H1 (cell line): ENCODE data around the gene CYP2W1. TPM values are rescaled to one million over a fixed set of nuclear protein-coding genes. Genes with fewer than 3 reads are reported as not detected.

Source experiments
- CTCF ChIA-PET: fragments of 300-600 bp; sonication (Branson Sonifier 250); formaldehyde crosslinking; loops from one replicate; lab custom pipeline; 2021; ENCODE audit not compliant: partially characterized antibody; lab: Charles Lee
- POLR2A ChIA-PET: fragments of 300-600 bp; sonication (Branson Sonifier 250); formaldehyde crosslinking; loops from one replicate; lab custom pipeline; 2021; ENCODE audit warnings: inconsistent platforms; ENCODE audit not compliant: partially characterized antibody; lab: Charles Lee
- DNase-seq, 2 experiments: peaks; one replicate each; pipeline versions ENCODE4 v3.0.0 to v3.0.0-alpha.2; 2010 to 2022; ENCODE audit warnings: low spot score in 2 of 2, low read depth in 1 of 2, mixed read lengths in 1 of 2
- FAIRE-seq: peaks from 2 replicates; lab custom pipeline; 2011; peaks lifted over from hg19 to GRCh38; lab: Jason Lieb, UNC
- H2AFZ ChIP-seq: 2 replicates; pipeline ENCODE4 v1.8.1; 2012; ENCODE audit warnings: low read length, inconsistent platforms
- H2AK5ac ChIP-seq: 2 replicates; pipeline ENCODE4 v1.6.1; 2013; ENCODE audit warnings: low read depth, low read length
- H2BK120ac ChIP-seq: replicated peaks from 2 replicates; pipeline ENCODE3; 2013; ENCODE audit warnings: low read depth, low read length, inconsistent platforms
- H2BK12ac ChIP-seq: 2 replicates; pipeline ENCODE4 v1.6.1; 2013; ENCODE audit warnings: low read depth, low read length
- H2BK15ac ChIP-seq: 2 replicates; pipeline ENCODE4 v1.6.1; 2013; ENCODE audit warnings: low read length
- H2BK20ac ChIP-seq: 2 replicates; pipeline ENCODE4 v1.6.1; 2013; ENCODE audit warnings: low read length
- H2BK5ac ChIP-seq: 2 replicates; pipeline ENCODE4 v1.6.1; 2013; ENCODE audit warnings: low read depth, low read length
- H3K14ac ChIP-seq: 2 replicates; pipeline ENCODE4 v1.6.1; 2013; ENCODE audit warnings: inconsistent platforms; ENCODE audit not compliant: insufficient read length
- H3K18ac ChIP-seq: 2 replicates; pipeline ENCODE4 v1.6.1; 2013; ENCODE audit warnings: low read length; ENCODE audit errors: extremely low read depth
- H3K23ac ChIP-seq: 2 replicates; pipeline ENCODE4 v1.6.1; 2013; ENCODE audit warnings: inconsistent platforms; ENCODE audit not compliant: insufficient read length
- H3K23me2 ChIP-seq: 2 replicates; pipeline ENCODE4 v1.6.1; 2013; ENCODE audit warnings: low read depth, low read length
- H3K27ac ChIP-seq: 2 replicates; pipeline ENCODE4 v1.6.1; 2011; ENCODE audit warnings: low read depth, low read length, inconsistent platforms
- H3K27me3 ChIP-seq, 4 experiments: replicated peaks in 1 of 4; 1 replicate in 1 of 4; 2 replicates in 3 of 4; pipeline versions ENCODE4 v1.6.1 to v1.8.1; 2011 to 2013; ENCODE audit warnings: low read length in 3 of 4, mild to moderate bottlenecking in 3 of 4, inconsistent platforms in 2 of 4, mixed read lengths in 2 of 4, moderate library complexity in 1 of 4; ENCODE audit not compliant: control insufficient read depth in 3 of 4, insufficient read depth in 3 of 4; ENCODE audit errors: extremely low read depth in 1 of 4
- H3K36me3 ChIP-seq, 4 experiments: 2 replicates each; pipeline versions ENCODE4 v1.6.1 to v1.8.1; 2011 to 2013; ENCODE audit warnings: mild to moderate bottlenecking in 4 of 4, low read length in 3 of 4, moderate library complexity in 2 of 4, control low read depth in 1 of 4, inconsistent platforms in 1 of 4; ENCODE audit not compliant: insufficient read depth in 4 of 4, control insufficient read depth in 2 of 4
- H3K4ac ChIP-seq: replicated peaks from 2 replicates; pipeline ENCODE3; 2013; ENCODE audit warnings: low read length, low read depth, mixed read lengths, inconsistent platforms; ENCODE audit not compliant: insufficient read length
- H3K4me1 ChIP-seq, 4 experiments: replicated peaks in 1 of 4; 1 replicate in 1 of 4; 2 replicates in 3 of 4; pipeline versions ENCODE4 v1.6.1 to v1.8.1; 2011 to 2013; ENCODE audit warnings: low read length in 3 of 4, inconsistent platforms in 2 of 4, mixed read lengths in 1 of 4; ENCODE audit not compliant: insufficient read depth in 4 of 4, control insufficient read depth in 3 of 4
- H3K4me2 ChIP-seq, 2 experiments: 2 replicates each; pipeline versions ENCODE4 v1.6.1 to v1.8.1; 2011 to 2013; ENCODE audit warnings: low read depth in 2 of 2, low read length in 2 of 2, control low read depth in 1 of 2, inconsistent platforms in 1 of 2, mild to moderate bottlenecking in 1 of 2; ENCODE audit not compliant: insufficient read depth in 1 of 2
- H3K4me3 ChIP-seq, 4 experiments: fragments of 200-600, 300-600 bp in 1 of 4; sonication (generic), shearing (Covaris generic), sonication (Bioruptor Twin) in 1 of 4; 2 replicates each; pipeline versions ENCODE4 v1.5.1 to v1.8.1; 2011 to 2016; ENCODE audit warnings: low read length in 4 of 4, low read depth in 3 of 4, control low read depth in 2 of 4, inconsistent platforms in 2 of 4, mild to moderate bottlenecking in 2 of 4, mixed read lengths in 1 of 4, moderate library complexity in 1 of 4; ENCODE audit not compliant: insufficient read depth in 2 of 4; ENCODE audit errors: extremely low read depth in 1 of 4
- H3K56ac ChIP-seq: replicated peaks from 2 replicates; pipeline ENCODE3; 2013; ENCODE audit warnings: low read depth, mild to moderate bottlenecking, mixed read lengths, low read length, inconsistent platforms; ENCODE audit not compliant: insufficient read length
- H3K79me1 ChIP-seq: 2 replicates; pipeline ENCODE4 v1.6.1; 2013; ENCODE audit warnings: low read depth, low read length, control low read depth
- H3K79me2 ChIP-seq, 2 experiments: 2 replicates each; pipeline versions ENCODE4 v1.6.1 to v1.8.1; 2012 to 2013; ENCODE audit warnings: low read length in 2 of 2, mild to moderate bottlenecking in 2 of 2, inconsistent platforms in 1 of 2; ENCODE audit not compliant: insufficient read depth in 2 of 2, control insufficient read depth in 1 of 2
- H3K9ac ChIP-seq, 4 experiments: replicated peaks in 1 of 4; 1 replicate in 1 of 4; 2 replicates in 3 of 4; pipeline versions ENCODE4 v1.6.1 to v1.8.1; 2011 to 2013; ENCODE audit warnings: low read depth in 3 of 4, low read length in 3 of 4, control low read depth in 2 of 4, mild to moderate bottlenecking in 2 of 4, moderate library complexity in 2 of 4, inconsistent platforms in 1 of 4; ENCODE audit errors: extremely low read depth in 1 of 4
- H3K9me3 ChIP-seq, 2 experiments: 2 replicates each; pipeline versions ENCODE4 v1.6.1 to v1.8.1; 2012 to 2013; ENCODE audit warnings: mild to moderate bottlenecking in 2 of 2, moderate library complexity in 2 of 2, control low read depth in 1 of 2, inconsistent platforms in 1 of 2, low read depth in 1 of 2, low read length in 1 of 2, mixed read lengths in 1 of 2; ENCODE audit not compliant: insufficient read depth in 2 of 2
- H4K20me1 ChIP-seq, 2 experiments: replicated peaks in 1 of 2; 2 replicates each; pipeline versions ENCODE3 to v1.8.1; 2011 to 2013; ENCODE audit warnings: inconsistent platforms in 2 of 2, low read length in 2 of 2, mild to moderate bottlenecking in 1 of 2; ENCODE audit not compliant: insufficient read depth in 2 of 2, control insufficient read depth in 1 of 2
- H4K5ac ChIP-seq: 2 replicates; pipeline ENCODE4 v1.6.1; 2013; ENCODE audit warnings: low read length, low read depth, mixed read lengths, inconsistent platforms; ENCODE audit not compliant: insufficient read length
- H4K8ac ChIP-seq: 2 replicates; pipeline ENCODE4 v1.8.0; 2013; ENCODE audit warnings: mild to moderate bottlenecking, moderate library complexity, low read length, inconsistent platforms; ENCODE audit not compliant: insufficient read depth; ENCODE audit errors: extremely low read depth
- H4K91ac ChIP-seq: replicated peaks from 2 replicates; pipeline ENCODE3; 2013; ENCODE audit warnings: low read length, mixed read lengths, inconsistent platforms; ENCODE audit not compliant: insufficient read length
- ATF2 ChIP-seq: IDR thresholded peaks from 2 replicates; pipeline ENCODE4 v1.6.1; 2012; ENCODE audit warnings: low read length, inconsistent platforms
- ATF3 ChIP-seq: IDR thresholded peaks from 2 replicates; pipeline ENCODE4 v1.6.1; 2011; ENCODE audit warnings: low read depth, mild to moderate bottlenecking, low read length; ENCODE audit not compliant: insufficient read depth
- CBX5 ChIP-seq: fragments of 300-800, 300-1000 bp; sonication (generic); IDR thresholded peaks from 2 replicates; pipeline ENCODE4 v1.7.1; 2016; ENCODE audit warnings: antibody characterized with exemption, low read length, low read depth
- CHD2 ChIP-seq: IDR thresholded peaks from 2 replicates; pipeline ENCODE4 v1.6.1; 2012; ENCODE audit warnings: low read length, improper control_type of control experiment
- E2F6 ChIP-seq: IDR thresholded peaks from 2 replicates; pipeline ENCODE4 v1.6.1; 2012; ENCODE audit warnings: inconsistent platforms
- NRF1 ChIP-seq: IDR thresholded peaks from 2 replicates; pipeline ENCODE4 v1.6.1; 2011; ENCODE audit warnings: mild to moderate bottlenecking, low read depth, low read length, improper control_type of control experiment
- SP2 ChIP-seq: IDR thresholded peaks from 2 replicates; pipeline ENCODE4 v1.6.1; 2012; ENCODE audit warnings: mild to moderate bottlenecking, low read length, inconsistent platforms
- YY1 ChIP-seq: IDR thresholded peaks from 2 replicates; pipeline ENCODE4 v1.6.1; 2011; ENCODE audit warnings: low read depth, mild to moderate bottlenecking, low read length
- WGBS, 2 experiments: shearing (Covaris generic) in 1 of 2; methylation state at CpG; one replicate each; pipeline versions ENCODE4 v1.1.6 to v1.1.7; 2013 to 2015; ENCODE audit warnings: low lambda C conversion rate in 2 of 2, mixed read lengths in 2 of 2, inconsistent platforms in 1 of 2, low coverage in 1 of 2, missing lambda C conversion rate in 1 of 2; ENCODE audit not compliant: insufficient replicate concordance in 2 of 2, insufficient coverage in 1 of 2, insufficient read length in 1 of 2; ENCODE audit errors: extremely low coverage in 1 of 2, missing lambda C conversion rate in 1 of 2; 5-methylcytosine and 5-hydroxymethylcytosine counted together
- polyA plus RNA-seq, 7 experiments: library from polyadenylated mRNA; depleted of rRNA in 3 of 7; stranded (reverse) in 5 of 7; unstranded in 2 of 7; fragments of >200 nt in 5 of 7; fragments of 200-250 nt in 2 of 7; gene quantifications; 1 replicate in 5 of 7; 2 replicates in 1 of 7; 4 replicates in 1 of 7; pipeline versions ENCODE4 v1.2.1 to v1.2.3, GENCODE V29; 2011 to 2013; ENCODE audit warnings: missing spikeins in 2 of 7, mixed read lengths in 2 of 7
- total RNA-seq: library from RNA; stranded (reverse); fragmentation: NEBNext Ultra II Directional; extraction: Animal tissue kit (Norgen Biotek cat#: 25700); gene quantifications from 2 replicates; pipeline ENCODE4 v1.2.1, GENCODE V29; 2021

CYP2W1 gene
- total and polyA plus RNA-seq, 2 of the 8 experiments (the other 6 are each of a cell fraction or from before 2014, with no cell fraction given), result not detected

GRCh38 chr7:999149-999879 lies 16.3 kb downstream of the CYP2W1 start:
- Histone ChIP-seq H4K91ac (no peak overlapping the region), H3K27ac (no peak overlapping the region)
- no peak for TF ChIP-seq SP2
- no peak for TF ChIP-seq ATF3
- no peak for TF ChIP-seq NRF1
- no peak for TF ChIP-seq CHD2
- no peak for TF ChIP-seq CBX5
- no peak for TF ChIP-seq YY1
- no peak for TF ChIP-seq E2F6
- no peak for TF ChIP-seq ATF2

More at GRCh38 chr7:999149-999879, 16.3 kb downstream of the CYP2W1 start:
- Histone ChIP-seq H3K9ac (no peak overlapping the region), H3K4me2 (no peak overlapping the region), H2BK20ac (no peak overlapping the region), H2AFZ (no peak overlapping the region), H3K18ac (no peak overlapping the region), H3K79me1 (no peaks in the 10 kb centered on the region), H2BK5ac (no peak overlapping the region), H4K20me1 (peaks cover 0 to 2% of the 10 kb centered on the region in 2 experiments), H3K4me1 (peaks cover 0 to 3% (median 2%) of the 10 kb centered on the region in 4 experiments; a peak in 4 of 7 replicates), H2BK120ac (no peak overlapping the region), H3K4me3 (no peak overlapping the region), H3K14ac (no peak overlapping the region), H2AK5ac (peak overlapping the region; percentile 56; the same call in 1 of the 2 replicates), H3K27me3 (no peaks in the 10 kb centered on the region), H4K8ac (peak overlapping the region; percentile 51; the same call in 1 of the 2 replicates), H3K4ac (no peak overlapping the region), H3K36me3 (no peaks in the 10 kb centered on the region), H3K56ac (no peak overlapping the region), H3K23ac (no peak overlapping the region), H4K5ac (no peak overlapping the region), H3K79me2 (no peaks in the 10 kb centered on the region), H2BK12ac (no peak overlapping the region), H3K23me2 (no peaks in the 10 kb centered on the region), H2BK15ac (no peak overlapping the region), H3K9me3 (no peaks in the 10 kb centered on the region)
- FAIRE-seq, result no peak
- DNase-seq, result no peak
- WGBS, 2 experiments, result 85% methylated on average over 28 of the region's 28 CpGs; no CpG with 5 or more reads in 1 of the 2 experiments
- ChIA-PET POLR2A (interaction anchor here (1.0 to 1.2 kb wide), 2 partner anchors 54 to 66 kb away, joined by 3 read pairs; no protein-coding TSS in a partner anchor), CTCF (interaction anchor here (1.1 to 10.0 kb wide), 3 partner anchors 52 to 67 kb away, joined by 4 to 143 read pairs (median 4); no protein-coding TSS in a partner anchor)
